ENCODE measurements around the gene SIDT2. TPM values are rescaled to one million over a fixed set of nuclear protein-coding genes. Genes with fewer than 3 reads are reported as not detected.
A peak's percentile ranks its signal among the peaks of the same experiment; 100 is the strongest.

SIDT2 gene
- total and polyA plus RNA-seq, 2 experiments from 2014 or later: 16.1 to 32.9 TPM

DNA sequence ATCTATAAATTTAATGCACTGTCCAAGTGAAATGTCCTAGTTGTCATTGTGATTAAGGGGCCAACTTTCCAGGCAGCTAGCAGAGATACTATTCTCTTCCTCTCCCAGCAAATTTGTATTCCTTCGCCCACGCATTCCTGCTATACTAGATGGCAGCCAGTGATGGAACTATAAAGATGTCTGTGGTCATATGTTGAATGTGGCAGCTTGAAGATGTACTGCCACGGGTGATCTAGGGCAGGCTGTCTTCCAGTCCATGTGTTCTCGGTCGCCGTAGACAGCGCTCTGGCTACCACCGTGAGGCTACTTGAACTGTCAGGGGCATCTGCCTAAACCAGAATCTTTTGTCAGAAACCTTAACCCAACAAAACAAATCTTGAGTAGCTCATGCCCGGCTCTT is 8.3 kb upstream of the SIDT2 start:
- Histone ChIP-seq H3K4me3 (no peak overlapping the region), H3K4me1 (ENCODE audit: low read depth) (peaks cover 19% of the 10 kb centered on the region), H3K9me3 (ENCODE audit: low read depth) (no peaks in the 10 kb centered on the region), H3K36me3 (peaks cover 41% of the 10 kb centered on the region), H3K27ac (no peak overlapping the region), H3K27me3 (no peaks in the 10 kb centered on the region)
- TF ChIP-seq, protein P1, sequence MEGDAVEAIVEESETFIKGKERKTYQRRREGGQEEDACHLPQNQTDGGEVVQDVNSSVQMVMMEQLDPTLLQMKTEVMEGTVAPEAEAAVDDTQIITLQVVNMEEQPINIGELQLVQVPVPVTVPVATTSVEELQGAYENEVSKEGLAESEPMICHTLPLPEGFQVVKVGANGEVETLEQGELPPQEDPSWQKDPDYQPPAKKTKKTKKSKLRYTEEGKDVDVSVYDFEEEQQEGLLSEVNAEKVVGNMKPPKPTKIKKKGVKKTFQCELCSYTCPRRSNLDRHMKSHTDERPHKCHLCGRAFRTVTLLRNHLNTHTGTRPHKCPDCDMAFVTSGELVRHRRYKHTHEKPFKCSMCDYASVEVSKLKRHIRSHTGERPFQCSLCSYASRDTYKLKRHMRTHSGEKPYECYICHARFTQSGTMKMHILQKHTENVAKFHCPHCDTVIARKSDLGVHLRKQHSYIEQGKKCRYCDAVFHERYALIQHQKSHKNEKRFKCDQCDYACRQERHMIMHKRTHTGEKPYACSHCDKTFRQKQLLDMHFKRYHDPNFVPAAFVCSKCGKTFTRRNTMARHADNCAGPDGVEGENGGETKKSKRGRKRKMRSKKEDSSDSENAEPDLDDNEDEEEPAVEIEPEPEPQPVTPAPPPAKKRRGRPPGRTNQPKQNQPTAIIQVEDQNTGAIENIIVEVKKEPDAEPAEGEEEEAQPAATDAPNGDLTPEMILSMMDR (IDR thresholded peaks at IDR 0.05; ENCODE audit: low read depth, low read length): no peak
- DNase-seq (ENCODE audit: low read depth in 1 of 2, low spot score in 1 of 2): peak in 1 of 2 donors; percentile 25

GRCh38 chr11:117171007-117171403 is 7.5 kb upstream of the SIDT2 start:
- H3K36me3 ChIP-seq: peaks cover 33% of the 10 kb centered on the region
- peak overlapping the region; percentile 67 for H3K27ac ChIP-seq
- DNase-seq (ENCODE audit: low read depth in 1 of 2, low spot score in 1 of 2): no peak
- H3K9me3 ChIP-seq (ENCODE audit: low read depth): no peaks in the 10 kb centered on the region
- TF ChIP-seq, protein P1 (IDR thresholded peaks at IDR 0.05; ENCODE audit: low read depth, low read length): no peak
- no peak overlapping the region for H3K4me3 ChIP-seq
- peaks cover 19% of the 10 kb centered on the region for H3K4me1 ChIP-seq (ENCODE audit: low read depth)
- H3K27me3 ChIP-seq: no peaks in the 10 kb centered on the region

- TF ChIP-seq, protein P1 (IDR thresholded peaks at IDR 0.05; ENCODE audit: low read depth, low read length): no peak
- H3K9me3 ChIP-seq (ENCODE audit: low read depth): no peaks in the 10 kb centered on the region
- H3K27me3 ChIP-seq: no peaks in the 10 kb centered on the region
- H3K4me1 ChIP-seq (ENCODE audit: low read depth): peaks cover 19% of the 10 kb centered on the region
- H3K4me3 ChIP-seq: no peak overlapping the region
- H3K36me3 ChIP-seq: peaks cover 28% of the 10 kb centered on the region
- peak overlapping the region; percentile 67 for H3K27ac ChIP-seq
- DNase-seq (ENCODE audit: low read depth in 1 of 2, low spot score in 1 of 2): peak; percentile 25 to 64
Measured at GRCh38 chr11:117171404-117172061, 7.0 kb upstream of the SIDT2 start.

- Histone ChIP-seq H3K9me3 (ENCODE audit: low read depth) (no peaks in the 10 kb centered on the region), H3K4me3 (no peak overlapping the region), H3K27ac (peak overlapping the region; percentile 79), H3K36me3 (peaks cover 17% of the 10 kb centered on the region), H3K27me3 (no peaks in the 10 kb centered on the region), H3K4me1 (ENCODE audit: low read depth) (peaks cover 21% of the 10 kb centered on the region)
- TF ChIP-seq, protein P1 (IDR thresholded peaks at IDR 0.05; ENCODE audit: low read depth, low read length): no peak
- DNase-seq (ENCODE audit: low read depth in 1 of 2, low spot score in 1 of 2): peak in 1 of 2 donors; percentile 87
Measured at GRCh38 chr11:117172724-117173421, 5.7 kb upstream of the SIDT2 start.

DNA sequence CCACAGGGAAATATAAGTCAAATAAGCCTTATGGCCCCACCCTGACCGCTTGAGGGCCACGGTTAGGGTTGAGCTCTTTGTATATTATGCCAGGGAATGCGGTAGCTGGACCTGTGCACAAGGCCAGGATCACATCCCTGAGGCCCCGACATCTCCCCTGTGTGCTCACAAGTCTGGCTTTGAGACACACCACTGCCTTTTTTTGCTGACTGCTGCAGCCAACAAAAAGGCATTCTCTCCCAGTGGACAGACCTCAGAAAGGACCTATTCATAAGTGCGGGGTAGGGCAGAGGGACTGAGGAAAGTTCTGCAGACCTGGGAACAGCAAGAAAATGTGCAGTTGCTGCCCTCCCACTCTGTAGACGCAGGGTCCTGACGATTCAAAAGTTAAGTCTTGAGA is 3.4 kb upstream of the SIDT2 start:
- TF ChIP-seq, protein P1 (IDR thresholded peaks at IDR 0.05; ENCODE audit: low read depth, low read length): no peak
- Histone ChIP-seq H3K4me3 (no peak overlapping the region), H3K36me3 (no peaks in the 10 kb centered on the region), H3K27me3 (no peaks in the 10 kb centered on the region), H3K27ac (no peak overlapping the region), H3K4me1 (ENCODE audit: low read depth) (peaks cover 31% of the 10 kb centered on the region), H3K9me3 (ENCODE audit: low read depth) (no peaks in the 10 kb centered on the region)
- DNase-seq (ENCODE audit: low read depth in 1 of 2, low spot score in 1 of 2): no peak
